IPS-18c (cell line): ENCODE data around the gene SUMF1.

Experiments
- H3K4me3 ChIP-seq: 2 replicates; pipeline ENCODE4 v1.7.0; 2013; ENCODE audit warnings: low read depth, mild to moderate bottlenecking, low read length, moderate library complexity; ENCODE audit not compliant: insufficient read depth
- H3K9me3 ChIP-seq: one replicate; pipeline ENCODE4 v1.6.1; 2013; ENCODE audit warnings: mild to moderate bottlenecking, low read length, moderate library complexity; ENCODE audit not compliant: control insufficient read depth, insufficient read depth

Gene SUMF1

DNA sequence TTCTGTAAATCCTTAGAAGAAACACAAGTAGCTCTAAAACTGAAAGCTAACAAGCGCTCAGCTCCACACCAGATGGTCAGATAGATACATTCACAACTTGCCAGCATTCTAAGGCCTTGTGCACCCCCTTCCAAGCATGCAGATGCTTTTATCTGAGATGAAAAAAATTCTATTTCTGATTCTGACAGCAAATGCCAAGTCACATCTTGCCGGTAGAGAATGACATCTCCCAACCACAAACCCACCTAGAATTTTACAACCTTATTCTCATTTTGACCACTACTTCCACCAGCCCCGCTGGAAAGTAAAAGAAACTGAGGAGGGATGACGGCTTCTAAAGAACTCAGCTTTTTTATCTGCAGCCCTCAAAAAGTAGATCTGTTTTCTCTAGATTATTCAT is 57.7 kb downstream of the SUMF1 start:
- H3K9me3 ChIP-seq = no peaks in the 10 kb centered on the region
- no peak overlapping the region for H3K4me3 ChIP-seq

DNA sequence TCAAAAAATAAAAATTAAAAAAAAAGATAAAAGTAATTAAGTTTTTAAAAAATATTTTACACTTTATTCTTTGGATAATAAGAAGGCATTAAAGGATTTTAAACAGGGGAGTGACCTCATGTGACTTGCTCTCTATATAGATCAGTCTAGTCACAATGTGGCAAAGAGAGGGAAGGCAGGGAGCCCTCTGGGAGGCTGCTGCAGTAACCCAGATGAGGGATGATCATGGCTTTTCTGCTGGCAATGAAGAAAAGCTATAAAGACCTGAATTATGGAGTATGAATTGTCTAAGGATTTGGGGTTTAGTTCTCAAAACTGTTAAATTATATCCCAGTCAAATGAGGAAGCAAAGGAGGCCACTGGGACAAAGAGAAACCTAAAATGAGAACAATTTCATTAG is 58.1 kb downstream of the SUMF1 start:
- Histone ChIP-seq H3K9me3 (no peaks in the 10 kb centered on the region), H3K4me3 (no peak overlapping the region)

DNA sequence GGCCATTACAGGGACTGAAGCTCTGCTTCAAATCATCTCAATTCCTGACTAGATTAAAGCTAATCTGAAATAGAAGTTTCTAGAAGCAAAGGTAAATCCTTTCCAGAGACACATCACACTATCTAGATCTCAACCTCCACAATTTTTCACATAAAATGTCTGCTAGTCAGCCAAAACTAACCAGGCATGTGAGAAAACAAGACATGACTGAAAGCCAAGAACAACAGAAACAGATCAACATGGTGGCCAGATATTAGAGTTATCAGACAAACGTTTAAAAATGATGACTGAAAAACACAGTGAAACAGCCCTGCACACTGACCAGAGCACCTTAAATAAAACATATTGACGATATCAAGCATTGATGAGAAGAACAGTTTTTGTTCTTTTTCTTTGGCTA is 59.1 kb downstream of the SUMF1 start:
- Histone ChIP-seq H3K4me3 (no peak overlapping the region), H3K9me3 (no peaks in the 10 kb centered on the region)

DNA sequence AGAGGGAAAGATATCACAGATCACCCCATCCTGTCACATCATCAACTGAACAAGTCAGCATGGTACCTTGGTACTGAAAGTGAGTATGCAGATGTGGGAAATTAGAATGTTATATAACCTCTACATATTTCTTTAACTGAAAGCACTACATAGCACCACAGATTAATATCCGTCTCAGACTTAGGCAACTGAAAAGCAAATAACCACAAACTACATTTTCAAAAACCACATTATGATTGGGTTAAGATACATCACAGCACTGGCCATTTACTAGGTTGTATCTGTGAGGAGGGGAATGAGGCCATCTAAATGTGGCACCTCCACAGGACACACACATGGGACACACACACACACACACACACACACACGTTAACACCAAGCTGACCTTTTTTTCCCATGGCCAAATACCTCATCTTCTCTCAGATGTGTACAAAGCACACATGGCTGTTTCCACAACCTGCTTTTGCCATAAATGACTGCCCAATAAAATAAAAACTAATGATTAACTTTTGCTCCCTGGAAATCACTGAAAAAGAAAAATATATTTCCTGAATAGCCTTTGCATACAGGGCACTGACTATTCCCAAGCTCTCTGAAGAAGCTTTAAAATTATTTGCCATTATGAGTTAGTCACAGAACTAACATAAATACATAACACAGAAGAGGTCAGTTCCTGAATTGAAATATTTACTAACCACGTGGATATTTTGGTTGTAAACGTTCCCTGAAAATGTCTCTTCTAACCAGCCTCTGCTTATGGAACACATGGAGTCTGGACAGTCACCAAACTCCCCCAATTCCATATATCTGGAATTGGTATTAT is 60.1 kb downstream of the SUMF1 start:
- Histone ChIP-seq H3K9me3 (no peaks in the 10 kb centered on the region), H3K4me3 (no peak overlapping the region)

DNA sequence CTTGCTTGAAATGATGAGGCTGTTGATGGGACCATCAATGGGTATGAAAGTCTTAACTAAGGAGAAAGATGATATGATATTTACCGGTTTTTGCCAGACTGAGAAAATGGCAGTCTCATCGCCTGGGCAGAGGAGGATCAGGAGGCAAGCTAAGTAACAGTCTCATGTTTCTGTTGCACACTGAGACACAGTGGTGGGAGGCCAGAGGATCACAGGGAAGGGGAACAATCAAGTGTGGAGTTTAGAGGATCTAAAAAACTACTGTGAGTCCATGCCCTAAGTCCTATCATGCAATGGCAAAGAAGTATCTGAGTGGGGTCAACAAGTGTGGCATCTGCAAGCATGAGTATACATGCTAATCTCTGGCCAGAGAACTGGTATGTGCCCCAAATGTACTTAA is 62.2 kb downstream of the SUMF1 start:
- no peaks in the 10 kb centered on the region for H3K9me3 ChIP-seq
- H3K4me3 ChIP-seq = no peak overlapping the region

DNA sequence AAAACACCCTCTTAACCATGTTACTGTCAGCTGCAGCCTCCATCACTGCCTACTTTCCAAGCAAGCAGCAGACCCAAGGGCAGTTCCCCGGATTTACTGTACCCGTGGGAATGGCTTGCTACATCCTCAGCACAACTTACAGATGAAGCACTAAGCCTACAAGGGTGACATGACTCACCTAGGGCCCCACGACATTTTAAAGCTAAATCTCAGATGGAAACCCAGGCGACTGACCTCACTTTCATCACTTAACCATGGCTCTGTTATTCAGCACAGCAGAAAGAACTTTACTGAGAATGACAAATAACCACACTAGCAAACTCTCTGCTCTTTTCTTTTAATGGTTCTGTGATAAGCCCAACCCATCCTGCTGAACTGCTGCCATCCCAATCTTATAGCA is 65.6 kb downstream of the SUMF1 start:
- H3K4me3 ChIP-seq = no peak overlapping the region
- no peaks in the 10 kb centered on the region for H3K9me3 ChIP-seq

DNA sequence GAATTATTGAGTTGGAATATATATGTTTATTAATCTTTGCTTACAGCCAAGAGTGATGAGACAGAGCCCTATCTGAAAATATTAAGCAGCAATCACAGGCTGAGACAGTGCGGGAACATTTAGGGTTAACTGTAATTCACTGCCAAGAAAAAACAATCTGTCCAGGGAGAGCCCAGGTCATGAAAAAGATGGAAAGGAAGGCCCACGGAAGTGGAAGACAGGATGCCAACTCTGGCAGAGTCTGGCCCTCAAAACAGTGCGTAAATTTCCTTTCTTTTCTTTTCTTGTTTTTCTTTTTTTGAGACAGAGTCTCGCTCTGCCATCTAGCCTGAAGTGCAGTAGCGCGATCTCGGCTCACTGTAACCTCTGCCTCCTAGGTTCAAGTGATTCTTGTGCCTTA is 67.6 kb downstream of the SUMF1 start:
- H3K4me3 ChIP-seq = no peak overlapping the region
- H3K9me3 ChIP-seq = no peaks in the 10 kb centered on the region

DNA sequence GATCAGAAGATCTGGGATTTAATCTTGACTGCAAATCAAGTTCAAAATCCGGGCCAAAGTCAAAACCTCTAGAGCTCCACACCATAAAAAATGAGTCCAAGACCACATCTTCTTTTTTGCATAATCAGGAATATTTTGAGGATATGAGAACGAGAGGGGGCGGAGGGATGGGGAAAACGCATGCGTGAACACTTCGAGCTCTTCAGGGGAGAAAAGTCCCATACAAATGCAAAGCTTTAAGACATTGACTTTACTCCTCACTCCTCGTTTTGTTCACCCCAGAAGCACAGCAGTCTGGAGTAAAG is 68.2 kb downstream of the SUMF1 start:
- H3K9me3 ChIP-seq = no peaks in the 10 kb centered on the region
- H3K4me3 ChIP-seq = no peak overlapping the region

DNA sequence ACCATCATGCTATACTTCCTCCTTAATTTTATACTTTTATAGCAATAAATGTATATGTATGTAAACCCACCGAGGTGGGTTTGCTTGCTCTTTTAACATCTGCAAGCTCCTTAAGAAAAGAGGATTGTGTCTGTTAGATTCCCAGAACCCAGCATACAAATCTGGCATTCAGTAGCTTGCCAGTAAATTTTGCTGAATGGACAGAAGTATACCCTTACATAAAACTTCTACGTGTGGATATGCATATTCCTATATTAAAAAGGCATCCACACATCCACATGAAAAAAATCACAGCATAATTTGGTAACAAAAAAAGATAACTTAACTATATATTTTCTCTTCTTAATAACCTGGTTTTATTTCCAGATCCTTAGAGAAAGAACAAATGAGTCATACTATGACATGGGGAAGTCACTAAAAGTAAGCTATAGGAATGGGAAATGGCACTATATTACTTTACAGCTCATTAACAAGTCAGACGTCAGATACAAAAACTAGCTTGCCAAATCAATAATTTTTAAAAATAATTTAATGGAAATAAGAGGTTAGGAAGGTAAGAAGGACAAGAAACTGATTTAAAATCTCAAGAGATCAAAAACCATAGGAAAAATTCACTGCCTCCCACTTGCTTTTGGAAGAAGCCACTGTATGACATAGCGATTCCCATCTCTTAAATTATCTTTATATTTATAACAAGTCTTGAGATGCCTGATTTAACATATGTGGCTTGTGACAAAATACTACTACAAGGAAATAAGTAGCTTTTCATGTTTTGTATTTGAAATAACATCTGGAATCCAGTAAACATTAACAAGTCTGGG is 68.7 kb downstream of the SUMF1 start:
- H3K4me3 ChIP-seq = no peak overlapping the region
- H3K9me3 ChIP-seq = no peaks in the 10 kb centered on the region

DNA sequence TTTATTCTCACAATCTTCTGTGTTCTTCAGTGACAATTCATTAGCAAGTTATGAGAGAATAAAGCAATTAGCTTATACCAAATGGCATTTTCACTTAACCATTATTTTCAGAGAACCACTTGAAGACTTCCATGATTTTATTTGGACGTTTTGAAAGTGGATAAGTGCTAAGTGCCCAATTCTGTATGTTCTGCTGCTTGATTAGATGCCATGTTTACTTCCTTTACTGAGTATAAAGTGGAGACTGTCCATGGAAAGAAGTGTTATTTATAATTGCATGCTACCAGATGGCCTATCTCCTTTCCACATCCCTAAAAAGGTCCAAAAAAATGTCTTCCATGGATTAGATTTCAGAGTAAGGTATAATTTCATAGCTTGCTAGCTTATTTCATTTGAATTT is 69.6 kb downstream of the SUMF1 start:
- Histone ChIP-seq H3K9me3 (no peaks in the 10 kb centered on the region), H3K4me3 (no peak overlapping the region)

DNA sequence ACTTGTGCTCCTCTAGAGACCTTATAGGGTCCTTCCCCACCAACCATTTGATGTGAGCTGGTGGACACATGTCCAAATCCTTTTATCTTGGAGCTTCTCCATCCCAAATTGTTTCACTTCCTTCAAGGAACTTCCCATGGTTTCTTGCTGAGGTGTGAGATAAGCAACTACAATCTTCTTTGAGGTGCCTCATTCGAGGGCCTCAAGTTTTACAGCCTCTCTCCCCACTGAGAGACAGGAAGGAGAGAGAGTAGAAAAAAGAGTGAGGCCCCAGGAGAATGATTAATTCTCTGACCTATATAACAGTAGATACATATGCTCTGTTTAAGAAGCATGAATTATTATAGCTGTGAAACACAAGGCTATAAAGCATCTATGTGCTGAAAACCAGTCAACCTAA is 70.5 kb downstream of the SUMF1 start:
- Histone ChIP-seq H3K4me3 (no peak overlapping the region), H3K9me3 (no peaks in the 10 kb centered on the region)

DNA sequence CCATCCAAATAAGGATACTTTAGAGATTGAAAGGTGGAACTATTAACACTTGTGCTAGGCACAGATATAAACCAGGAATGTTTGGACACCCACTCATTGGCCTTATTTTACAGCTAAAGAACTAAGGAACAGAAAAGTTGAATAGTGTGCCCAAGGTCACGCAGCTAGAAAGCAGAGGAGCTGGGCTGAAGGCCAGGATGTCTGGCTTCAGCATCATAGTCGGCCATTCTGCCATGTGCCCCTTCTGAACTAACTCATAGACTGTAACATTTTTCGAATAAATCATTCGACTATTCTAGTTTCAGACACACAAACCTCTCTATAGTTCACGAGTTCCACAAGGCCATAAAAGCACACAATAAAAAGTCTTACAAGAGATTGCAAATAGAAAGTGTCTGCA is 71.1 kb downstream of the SUMF1 start:
- Histone ChIP-seq H3K4me3 (no peak overlapping the region), H3K9me3 (no peaks in the 10 kb centered on the region)

DNA sequence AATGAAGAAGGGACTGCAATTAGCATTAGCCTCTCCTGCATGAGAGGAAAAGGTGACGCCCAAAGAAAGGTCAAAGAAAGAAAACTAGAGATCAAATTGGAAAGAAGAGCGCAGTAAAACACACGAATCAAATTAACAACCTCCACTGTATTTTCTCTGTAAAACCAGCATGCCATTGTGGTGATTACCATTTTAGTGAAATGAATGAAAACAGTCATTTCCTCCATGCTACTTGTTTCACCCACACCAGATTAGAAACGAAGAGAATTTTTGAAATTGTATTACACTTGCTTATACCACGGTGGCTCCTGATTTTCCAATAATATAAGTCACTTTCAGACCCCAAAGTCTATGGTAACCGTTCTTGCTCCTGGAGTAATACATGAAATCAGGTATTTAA is 71.6 kb downstream of the SUMF1 start:
- Histone ChIP-seq H3K4me3 (no peak overlapping the region), H3K9me3 (no peaks in the 10 kb centered on the region)

DNA sequence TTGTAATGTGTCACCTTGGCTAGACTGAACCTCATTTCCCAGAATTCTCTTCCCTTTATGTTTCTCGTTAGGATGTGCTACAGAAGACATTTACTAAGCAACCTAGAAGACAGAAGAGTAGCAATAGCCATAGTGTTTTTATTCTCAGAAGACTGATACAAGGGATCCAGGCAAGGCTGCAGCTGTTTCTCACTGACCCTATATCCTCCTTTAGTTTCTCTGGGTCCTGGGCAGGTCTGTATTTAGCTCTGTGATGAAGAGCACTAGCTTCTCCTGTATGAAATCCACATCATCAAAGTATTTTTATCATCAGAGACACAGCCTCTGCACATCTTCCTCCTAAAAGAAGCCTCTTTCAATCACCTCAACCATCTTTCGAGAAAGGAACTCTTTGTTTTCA is 72.5 kb downstream of the SUMF1 start:
- H3K9me3 ChIP-seq = no peaks in the 10 kb centered on the region
- H3K4me3 ChIP-seq = no peak overlapping the region

DNA sequence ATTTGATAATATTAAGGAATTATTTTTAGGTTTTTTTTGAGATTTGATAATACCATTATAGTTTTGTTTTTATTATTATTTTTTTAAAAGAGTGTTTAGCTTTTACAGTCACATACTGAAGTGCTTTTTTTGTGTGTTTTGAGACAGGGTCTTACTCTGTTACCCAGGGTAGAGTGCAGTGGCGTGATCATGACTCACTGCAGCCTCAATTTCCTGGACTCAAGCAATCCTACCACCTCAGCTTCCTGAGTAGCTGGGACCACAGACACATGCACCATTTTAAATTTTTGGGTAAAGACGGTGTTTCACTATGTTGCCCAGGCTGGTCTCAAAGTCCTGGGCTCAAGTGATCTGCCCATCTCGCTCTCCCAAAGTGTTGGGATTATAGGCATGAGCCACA is 73.0 kb downstream of the SUMF1 start:
- Histone ChIP-seq H3K4me3 (no peak overlapping the region), H3K9me3 (no peaks in the 10 kb centered on the region)

DNA sequence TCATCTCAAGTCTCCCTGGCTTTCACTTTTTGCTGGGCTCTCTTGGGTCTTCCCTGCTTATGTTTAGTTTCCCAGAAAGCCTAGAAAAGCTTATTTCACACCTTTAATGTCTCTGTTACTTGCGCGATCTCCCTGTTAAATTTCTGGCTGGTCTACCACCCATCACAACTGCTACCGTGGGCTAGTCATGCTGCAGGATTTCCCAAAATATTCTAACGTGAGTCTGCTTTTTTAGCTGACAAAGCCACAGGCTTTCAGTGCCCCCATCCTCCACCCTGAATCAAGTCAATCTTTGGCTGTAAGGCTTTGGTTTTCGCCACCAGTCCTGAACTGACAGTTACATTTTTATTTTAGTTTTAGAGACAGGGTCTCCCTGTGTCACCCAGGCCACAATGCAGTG is 74.1 kb downstream of the SUMF1 start:
- no peak overlapping the region for H3K4me3 ChIP-seq
- no peaks in the 10 kb centered on the region for H3K9me3 ChIP-seq

DNA sequence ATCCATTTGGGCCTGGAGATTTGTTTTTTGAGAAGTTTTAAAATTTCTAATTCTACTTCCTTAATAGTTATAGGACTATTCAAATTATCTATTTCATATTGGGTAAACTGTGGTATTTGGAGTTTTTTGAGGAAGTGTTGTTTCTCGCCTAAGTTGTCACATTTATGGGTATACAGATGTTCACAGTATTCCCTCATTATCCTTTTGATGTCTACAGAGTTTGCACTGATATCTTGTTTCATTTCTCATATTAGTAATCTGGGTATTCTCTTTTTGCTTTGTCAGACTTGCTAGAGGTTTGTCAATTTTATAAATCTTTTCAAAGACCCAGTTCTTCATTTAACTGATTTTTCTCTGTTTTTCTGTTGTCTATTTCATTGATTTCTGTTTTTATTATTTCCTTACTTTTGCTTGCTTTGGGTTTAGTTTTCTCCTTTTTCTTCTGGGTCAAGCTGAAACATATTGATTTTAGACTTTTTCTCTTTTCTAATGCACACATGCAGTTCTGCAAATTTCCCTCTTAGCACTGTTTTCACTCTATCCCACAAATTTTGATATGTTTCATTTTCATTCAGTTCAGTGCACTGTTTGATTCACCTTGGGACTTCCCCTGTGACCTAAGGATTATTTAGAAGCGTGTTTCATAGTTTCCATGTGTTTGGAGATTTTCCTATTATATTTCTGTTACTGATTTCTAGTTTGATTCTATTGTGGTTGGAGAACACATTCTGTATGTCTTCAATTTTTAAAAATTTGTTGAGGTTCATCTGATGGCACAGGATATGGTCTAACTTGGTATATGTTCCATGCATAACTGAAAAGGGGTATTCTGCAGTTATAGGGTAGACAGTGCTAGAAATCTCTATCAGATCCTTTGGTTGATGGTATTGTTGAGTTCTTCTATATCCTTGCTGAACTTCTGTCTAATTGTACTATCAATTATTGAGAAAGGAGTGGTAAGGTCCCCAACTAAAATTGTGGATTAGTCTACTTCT is 79.6 kb downstream of the SUMF1 start:
- Histone ChIP-seq H3K4me3 (no peak overlapping the region), H3K9me3 (no peaks in the 10 kb centered on the region)

DNA sequence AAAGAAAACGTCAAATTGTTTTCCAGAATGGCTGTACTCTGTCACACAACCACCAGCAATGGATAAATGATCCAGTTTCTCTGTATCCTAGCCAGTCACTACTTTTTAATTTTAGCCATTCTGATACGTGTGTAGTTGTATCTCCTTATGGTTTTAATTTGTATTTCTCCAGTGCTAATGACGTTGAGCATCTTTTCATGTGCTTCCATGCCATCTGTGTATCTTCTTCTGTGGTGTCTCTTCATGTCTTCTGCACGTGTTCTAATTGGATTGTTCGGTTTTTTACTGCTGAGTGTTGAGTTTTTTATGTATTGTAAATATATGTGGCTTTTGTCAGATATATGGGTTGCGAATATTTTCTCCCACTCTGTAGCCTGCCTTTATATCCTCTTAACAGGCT is 81.9 kb downstream of the SUMF1 start:
- Histone ChIP-seq H3K4me3 (no peak overlapping the region), H3K9me3 (no peaks in the 10 kb centered on the region)
